HG03097 (cell line): ENCODE results near the gene CNNM4.
A peak's percentile ranks its signal among the peaks of the same experiment; 100 is the strongest.

Experiments used
- ATAC-seq: cut with Tn5 transposase; IDR thresholded peaks from one replicate; pipeline ENCODE4 v1.9.1; 2021; ENCODE audit not compliant: unreplicated experiment, low FRiP score

The CNNM4 gene

DNA sequence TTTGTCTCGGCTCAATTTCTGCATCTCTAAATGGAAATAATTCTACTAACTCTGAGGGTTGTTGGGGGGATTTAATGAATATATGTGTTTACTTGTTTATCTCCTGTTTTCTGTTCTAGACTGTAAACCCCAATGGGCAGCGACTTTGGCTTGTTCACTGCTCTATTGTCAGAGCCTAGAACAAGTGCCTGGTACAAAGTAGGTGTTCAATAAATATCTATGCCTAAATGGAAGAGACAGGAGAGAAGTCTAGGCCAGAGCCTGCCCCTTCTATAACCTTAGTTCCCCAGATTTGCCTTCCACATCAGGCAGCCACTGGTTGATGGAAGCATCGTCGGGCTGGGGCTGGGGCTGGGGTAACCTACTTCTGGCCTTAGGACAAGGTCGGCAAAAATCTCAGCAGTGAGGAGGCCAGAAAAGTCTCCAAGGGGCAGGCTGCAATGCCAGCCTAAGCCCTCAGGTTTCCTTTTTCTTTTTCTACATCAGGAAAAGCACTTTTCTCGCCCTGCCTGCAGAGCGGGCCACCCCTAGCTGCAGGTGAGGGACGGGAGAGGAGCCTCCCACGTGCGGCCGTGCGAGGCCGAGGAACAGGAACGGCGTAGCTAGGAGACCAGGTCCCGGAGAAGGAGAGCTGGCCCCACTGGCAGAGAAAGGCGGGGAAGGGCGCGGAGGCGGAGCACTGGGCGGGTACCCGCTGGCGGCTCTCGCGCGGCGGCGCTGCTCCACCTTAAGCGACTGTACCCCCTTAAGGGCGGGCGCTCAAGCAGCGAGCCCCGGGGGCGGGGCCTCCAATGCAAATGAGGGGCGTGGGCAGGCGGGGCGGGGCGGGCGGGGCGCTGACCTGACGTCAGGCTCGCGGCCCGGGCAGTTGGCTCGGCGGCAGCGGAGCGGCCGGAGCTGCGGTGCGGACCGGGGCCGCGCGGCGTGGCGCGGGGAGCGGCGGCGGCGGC, at the start of gene CNNM4:
CNNM4 (plus strand) TSS at position 867 of the 950 bp plus-strand sequence. CDS start 98 bp downstream, outside the sequence.
- peak; percentile 71 for ATAC-seq

- ATAC-seq, result no peak
Observed at GRCh38 chr2:96710985-96711384, 49.7 kb upstream of the CNNM4 start.

DNA sequence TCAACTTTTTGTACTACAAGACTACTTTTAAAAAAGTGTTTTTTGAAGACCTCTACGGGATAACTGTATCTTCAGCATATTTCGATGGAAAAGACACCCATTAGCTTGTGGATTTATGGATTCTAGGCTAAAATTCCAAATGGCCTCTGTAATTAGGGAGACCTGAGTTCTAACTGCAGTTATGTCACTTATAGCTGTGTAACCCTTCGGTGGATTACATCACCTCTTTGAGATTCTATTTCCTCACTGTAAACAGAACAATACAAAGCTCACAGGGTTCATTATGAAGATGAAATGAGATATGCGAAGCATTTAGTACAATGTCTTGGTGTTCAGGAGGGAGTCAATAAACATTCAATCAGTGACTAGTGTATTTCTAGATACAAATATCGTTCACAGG, 45.0 kb upstream of the CNNM4 start:
- no peak for ATAC-seq

DNA sequence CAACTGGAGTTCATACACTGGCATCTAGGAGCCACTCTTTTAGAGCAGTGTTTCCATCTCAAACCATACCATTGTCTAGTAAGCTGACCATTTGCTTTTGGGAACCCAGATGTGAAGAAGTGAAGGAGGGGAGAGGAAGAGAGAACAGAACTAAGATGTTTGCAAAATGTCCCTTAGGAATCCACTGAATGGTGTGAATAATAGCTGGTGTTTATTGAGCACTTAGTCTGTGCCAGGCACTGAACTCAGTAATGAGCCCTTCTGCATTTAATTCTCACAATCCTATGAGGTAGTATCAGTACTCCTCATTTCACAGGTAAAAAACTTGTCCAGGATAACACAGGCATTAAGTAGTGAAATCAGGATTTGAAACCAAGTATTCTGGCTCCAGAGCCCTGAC, 44.3 kb upstream of the CNNM4 start:
- no peak for ATAC-seq

DNA sequence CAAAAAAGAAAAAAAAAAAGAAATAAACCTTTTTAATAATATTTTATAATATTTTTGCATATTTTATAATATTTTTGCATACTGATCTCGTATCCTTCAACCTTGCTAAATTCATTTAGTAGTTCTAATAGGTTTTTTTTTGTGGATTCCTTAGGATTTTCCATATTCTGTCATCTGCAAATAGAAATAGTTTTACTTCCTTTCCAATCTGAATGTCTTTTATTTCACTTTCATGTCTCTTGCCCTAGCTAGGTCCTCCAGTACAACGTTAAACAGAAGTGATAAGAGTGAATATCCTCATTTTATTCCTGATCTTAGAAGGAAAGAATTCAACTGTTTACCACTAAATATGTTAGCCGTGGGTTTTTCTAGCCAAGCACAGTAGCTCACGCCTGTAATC, 34.6 kb upstream of the CNNM4 start:
- ATAC-seq, result no peak

DNA sequence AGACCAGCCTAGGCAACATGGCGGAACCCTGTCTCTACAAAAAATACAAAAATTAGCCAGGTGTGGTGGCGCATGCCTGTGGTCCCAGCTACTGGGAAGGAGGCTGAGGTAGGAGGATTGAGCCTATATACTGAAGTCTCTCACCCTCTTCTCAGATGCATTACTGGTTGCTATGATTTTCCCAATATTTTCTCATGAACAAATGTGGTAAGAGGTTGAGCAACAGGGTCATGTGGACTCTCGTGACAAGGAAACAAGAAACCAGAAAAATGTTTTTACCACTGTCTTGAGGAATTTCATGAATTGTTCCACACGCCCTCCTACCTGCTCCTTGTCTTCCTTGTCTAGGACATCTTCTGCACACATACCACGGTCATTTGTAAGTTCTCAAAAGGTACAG, 33.3 kb upstream of the CNNM4 start:
- no peak for ATAC-seq

- no peak for ATAC-seq
Observed at GRCh38 chr2:96729748-96730147, 31.0 kb upstream of the CNNM4 start.

DNA sequence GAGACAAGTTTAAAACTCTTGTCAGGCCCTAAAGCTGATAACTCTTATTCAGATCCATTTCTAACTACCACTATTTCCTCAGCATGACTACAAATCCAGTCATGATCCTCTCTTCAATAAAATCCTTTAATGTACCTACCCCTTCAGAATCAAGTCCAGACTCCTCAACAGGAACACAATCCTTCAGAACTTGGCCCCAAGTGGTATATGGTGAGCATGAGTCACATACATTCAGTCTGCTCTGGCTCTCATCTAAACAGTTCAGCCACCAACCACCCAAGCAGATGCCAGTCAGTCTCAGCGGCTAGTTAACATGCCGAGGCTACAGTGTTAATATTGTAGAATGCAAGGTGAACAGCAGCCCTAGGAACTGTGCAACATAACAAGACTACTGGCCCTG, 30.5 kb upstream of the CNNM4 start:
- no peak for ATAC-seq

DNA sequence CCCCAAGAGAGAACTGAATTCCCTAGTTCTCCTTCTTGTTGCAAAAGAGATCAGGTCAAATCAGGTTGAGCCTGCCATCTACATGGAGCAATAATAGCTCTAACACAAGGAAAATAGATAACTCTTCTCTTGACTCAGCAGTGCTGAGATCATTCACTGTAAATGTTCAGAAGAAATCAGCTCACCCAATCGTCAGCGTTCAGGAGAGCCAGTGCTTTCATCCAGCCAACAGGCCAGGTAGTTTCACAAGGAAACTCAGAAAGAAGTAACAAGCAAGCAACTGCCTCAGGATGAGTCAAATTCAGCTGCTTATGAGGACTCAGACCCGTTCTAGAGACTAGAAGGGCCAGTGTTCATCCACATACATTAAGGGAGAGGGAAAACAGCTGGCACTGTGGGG, 26.8 kb upstream of the CNNM4 start:
- ATAC-seq, result no peak

GRCh38 chr2:96734880-96735583, 25.7 kb upstream of the CNNM4 start:
- ATAC-seq, result no peak

DNA sequence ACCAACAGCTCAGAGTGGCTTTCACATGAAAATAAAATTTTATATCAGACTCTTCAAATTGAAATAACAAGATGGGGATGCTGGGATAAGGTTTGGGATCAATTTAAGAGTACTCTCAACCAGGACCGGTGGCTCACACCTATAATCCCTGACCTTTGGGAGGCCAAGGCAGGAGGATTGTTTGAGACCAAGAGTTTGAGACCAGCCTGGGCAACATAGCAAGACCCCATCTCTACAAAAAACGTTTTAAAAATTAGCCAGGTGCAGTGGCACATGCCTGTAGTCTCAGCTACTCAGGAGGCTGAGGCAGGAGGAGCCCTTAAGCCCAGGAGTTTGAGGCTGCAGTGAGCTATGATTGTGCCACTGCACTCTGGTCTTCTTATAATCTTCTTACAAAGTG, 23.5 kb upstream of the CNNM4 start:
- ATAC-seq, result no peak

DNA sequence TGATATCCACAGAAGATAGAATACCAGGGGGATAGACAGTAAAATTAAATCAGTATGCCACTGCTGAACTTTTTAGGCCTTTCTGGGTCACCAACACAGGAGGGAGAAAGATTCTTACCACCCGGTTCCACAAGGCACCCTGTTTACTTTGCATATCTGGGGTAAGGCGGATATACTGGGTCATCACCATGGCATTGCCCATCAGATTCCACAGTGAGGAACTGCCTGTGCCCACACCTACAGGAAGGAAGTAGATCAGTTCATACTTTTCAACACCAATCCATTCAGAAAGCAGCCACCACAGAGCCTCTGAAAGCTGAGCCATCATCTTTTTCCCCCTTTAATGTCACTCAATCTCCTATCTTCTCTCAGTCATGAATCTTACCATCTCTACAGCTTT, 22.9 kb upstream of the CNNM4 start:
- no peak for ATAC-seq

DNA sequence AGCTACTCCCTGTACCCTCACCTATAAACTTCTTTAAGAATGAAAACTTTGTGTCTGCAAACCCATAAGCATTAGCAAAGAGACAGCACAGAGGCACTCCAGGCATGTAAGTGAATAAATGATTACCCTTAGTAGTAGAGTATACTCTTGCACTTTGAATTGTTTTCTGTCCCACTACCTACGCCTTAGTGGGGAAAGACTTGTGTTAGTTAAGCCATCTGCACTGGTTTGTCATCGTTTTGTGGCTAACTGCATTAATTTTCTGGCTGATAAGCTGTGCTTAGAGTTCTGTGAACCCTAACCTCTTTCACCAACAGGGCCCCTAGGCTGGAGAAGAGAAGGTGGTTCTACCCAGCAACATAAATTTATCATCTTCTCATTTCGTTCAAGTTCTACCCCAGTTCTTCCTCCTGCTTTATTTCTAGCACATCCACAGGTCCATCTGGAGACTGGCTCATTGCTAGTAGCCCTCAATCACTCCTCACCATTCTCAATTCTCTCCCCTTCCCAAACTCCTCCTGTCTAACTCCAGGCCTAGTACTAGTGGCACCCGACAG, 21.5 kb upstream of the CNNM4 start:
- no peak for ATAC-seq

GRCh38 chr2:96739633-96740428, 20.9 kb upstream of the CNNM4 start, which contains the start of gene LMAN2L:
LMAN2L (minus strand) TSS chr2:96740064; CDS start chr2:96740040, 24 bp downstream.
- ATAC-seq, result peak; percentile 96

GRCh38 chr2:96747061-96747617, 13.6 kb upstream of the CNNM4 start:
- no peak for ATAC-seq

DNA sequence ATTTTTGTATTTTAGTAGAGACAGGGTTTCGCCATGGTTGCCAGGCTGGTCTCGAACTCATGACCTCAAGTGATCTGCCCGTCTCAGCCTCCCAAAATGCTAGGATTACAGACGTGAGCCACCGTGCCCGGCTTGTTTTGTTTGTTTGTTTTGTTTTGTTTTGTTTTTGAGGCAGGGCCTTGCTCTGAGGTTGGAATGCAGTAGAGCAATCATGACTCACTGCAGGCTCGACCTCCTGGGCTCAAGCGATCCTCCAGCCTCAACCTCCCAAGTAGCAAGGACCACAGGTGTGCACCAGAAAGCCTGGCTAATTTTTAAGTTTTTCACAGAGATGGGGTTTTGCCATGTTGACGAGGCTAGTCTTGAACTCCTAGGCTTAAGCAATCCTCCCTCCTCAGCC, 8.9 kb upstream of the CNNM4 start:
- ATAC-seq, result no peak

GRCh38 chr2:96753661-96754282, 6.9 kb upstream of the CNNM4 start:
- no peak for ATAC-seq

DNA sequence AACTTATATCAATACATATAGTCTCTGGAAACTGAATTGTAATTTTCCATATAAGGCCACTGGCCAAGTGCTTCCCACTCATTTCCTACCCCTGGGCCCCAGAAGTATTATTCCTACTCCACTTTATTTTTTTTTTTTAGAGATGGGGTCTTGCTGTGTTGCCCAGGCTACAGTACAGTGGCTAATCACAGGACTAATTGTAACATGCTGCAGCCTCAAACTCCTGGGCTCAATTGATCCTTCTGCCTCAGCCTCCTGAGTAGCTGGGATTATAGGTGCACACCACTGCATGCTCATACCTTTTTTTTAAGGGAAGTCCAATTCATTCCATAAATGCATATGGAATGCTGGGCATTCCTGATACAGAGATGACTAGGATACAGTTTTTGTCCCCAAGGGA, 6.4 kb upstream of the CNNM4 start:
- ATAC-seq, result no peak

- no peak for ATAC-seq
Observed at GRCh38 chr2:96756788-96757476, 3.8 kb upstream of the CNNM4 start.
